PC-9 (cell line): ENCODE data around the gene AHSG. TPM values are rescaled to one million over a fixed set of nuclear protein-coding genes. Genes with fewer than 3 reads are reported as not detected.

ENCODE experiments used
- Bru-seq: library from RNA; stranded (reverse); fragments of 400-500 nt; gene quantifications from one replicate; lab custom pipeline; 2021; lab: Mats Ljungman, UMichigan
- BruChase-seq, 2 experiments: library from RNA; stranded (reverse); fragments of 400-500 nt; gene quantifications; one replicate each; lab custom pipeline; 2021; lab: Mats Ljungman, UMichigan
- BruUV-seq: library from RNA; stranded (reverse); fragments of 400-500 nt; replicated peaks from 2 replicates; lab custom pipeline; 2021; lab: Mats Ljungman, UMichigan
- CTCF ChIA-PET: fragments of 300-600 bp; sonication (Branson Sonifier 250); formaldehyde crosslinking; loops from one replicate; lab custom pipeline; 2022; ENCODE audit warnings: antibody characterized with exemption; lab: Charles Lee
- POLR2A ChIA-PET: fragments of 300-600 bp; sonication (Branson Sonifier 250); formaldehyde crosslinking; loops from one replicate; lab custom pipeline; 2022; ENCODE audit warnings: antibody characterized with exemption; ENCODE audit not compliant: unreplicated experiment; lab: Charles Lee
- DNase-seq, 2 experiments: peaks; one replicate each; pipeline versions ENCODE4 v3.0.0 to v3.0.0-alpha.2; 2015 to 2022; ENCODE audit warnings: mixed read lengths in 1 of 2
- H2AFZ ChIP-seq: fragments of 200-600 bp; sonication (generic); 2 replicates; pipeline ENCODE4 v1.8.1; 2017; ENCODE audit warnings: antibody characterized with exemption
- H3F3A ChIP-seq: fragments of 200-600 bp; sonication (generic); 2 replicates; pipeline ENCODE4 v1.8.1; 2017; ENCODE audit warnings: antibody characterized with exemption, mild to moderate bottlenecking, low read depth; ENCODE audit not compliant: insufficient read depth
- H3K27ac ChIP-seq: fragments of 200-600 bp; sonication (generic); 2 replicates; pipeline ENCODE4 v1.6.1; 2016; ENCODE audit warnings: mixed run types
- H3K27me3 ChIP-seq: fragments of 200-600 bp; sonication (generic); 2 replicates; pipeline ENCODE4 v1.6.1; 2016; ENCODE audit warnings: low read depth, mixed run types; ENCODE audit not compliant: insufficient read depth
- H3K36me3 ChIP-seq: fragments of 200-600 bp; sonication (generic); 2 replicates; pipeline ENCODE4 v1.6.1; 2016; ENCODE audit warnings: low read depth, mixed run types
- H3K4me1 ChIP-seq: fragments of 200-600 bp; sonication (generic); replicated peaks from 2 replicates; pipeline ENCODE4 v1.6.1; 2016; ENCODE audit warnings: mixed run types; ENCODE audit not compliant: insufficient read depth
- H3K4me2 ChIP-seq: fragments of 200-600 bp; sonication (generic); 2 replicates; pipeline ENCODE4 v1.6.1; 2017; ENCODE audit warnings: mixed run types
- H3K4me3 ChIP-seq: fragments of 200-600 bp; sonication (generic); 2 replicates; pipeline ENCODE4 v1.6.1; 2016; ENCODE audit warnings: mixed run types
- H3K79me2 ChIP-seq: fragments of 200-600 bp; sonication (generic); 2 replicates; pipeline ENCODE4 v1.6.1; 2017; ENCODE audit warnings: low read depth, mixed run types
- H3K9me2 ChIP-seq: fragments of 200-600 bp; sonication (generic); 2 replicates; pipeline ENCODE4 v1.8.1; 2017; ENCODE audit warnings: mild to moderate bottlenecking; ENCODE audit not compliant: insufficient read depth
- H3K9me3 ChIP-seq: fragments of 200-600 bp; sonication (generic); 2 replicates; pipeline ENCODE4 v1.8.1; 2016; ENCODE audit warnings: low read depth; ENCODE audit not compliant: insufficient read depth
- H4K20me1 ChIP-seq: fragments of 200-600 bp; sonication (generic); 2 replicates; pipeline ENCODE4 v1.8.1; 2017; ENCODE audit not compliant: insufficient read depth
- CTCF ChIP-seq: fragments of 200-600 bp; sonication (generic); conservative IDR thresholded peaks from 2 replicates; pipeline ENCODE4 v1.6.1; 2017; ENCODE audit warnings: mixed run types, antibody characterized with exemption, mild to moderate bottlenecking, moderate library complexity
- EZH2 ChIP-seq: fragments of 200-600 bp; sonication (generic); IDR thresholded peaks from 2 replicates; pipeline ENCODE4 v1.8.0; 2017; ENCODE audit warnings: antibody characterized with exemption, low read depth
- intact Hi-C: fragments of 100-400 bp; cut with micrococcal nuclease; formaldehyde crosslinking; loops from one replicate; pipeline ENCODE4 v1.10.0; 2022; ENCODE audit not compliant: unreplicated experiment
- long read RNA-seq: library from polyadenylated mRNA; stranded (forward); transcript quantifications from one replicate; pipeline ENCODE4 v2.0.0, GENCODE V29; 2022
- total RNA-seq: library from RNA; stranded (reverse); gene quantifications from 2 replicates; pipeline ENCODE4 v1.2.3, GENCODE V29; 2021

AHSG gene
- total RNA-seq, result not detected in 2 replicates
- percentile 8 among the genes with signal in this experiment for Bru-seq, nascent RNA
- BruChase-seq, experiment 1, labeled RNA remaining after a 2-hour chase, result percentile 11 among the genes with signal in this experiment
- percentile 14 among the genes with signal in this experiment for BruChase-seq, experiment 2, labeled RNA remaining after a 6-hour chase
- long read RNA-seq, result 0 reads

GRCh38 chr3:186612721-186613636, at the start of gene AHSG:
AHSG (plus strand) TSS chr3:186613060; CDS start chr3:186613142, 82 bp downstream.
- peaks cover 10% of the 10 kb centered on the region; the same call in 1 of the 2 replicates for H3F3A ChIP-seq
- TF ChIP-seq CTCF, result no peak
- no peak for TF ChIP-seq EZH2
- CTCF ChIA-PET, result interaction anchor here (0.6 to 2.5 kb wide), 3 partner anchors 140 to 208 kb away, joined by 3 to 11 read pairs (median 6); no protein-coding TSS in a partner anchor
- no peak within 1 kb of the TSS for H3K4me2 ChIP-seq
- no peaks in the 10 kb centered on the region for H3K79me2 ChIP-seq
- no peaks in the 10 kb centered on the region for H3K9me2 ChIP-seq
- POLR2A ChIA-PET, result no interaction called here
- intact Hi-C loops, result loop anchor here (10.0 kb wide), 2 partner anchors 322 to 1102 kb away; partner anchors contain the start of gene ST6GAL1
- no peak within 1 kb of the TSS for H3K27ac ChIP-seq
- no peaks in the 10 kb centered on the region for H3K36me3 ChIP-seq
- no peaks in the 10 kb centered on the region for H3K9me3 ChIP-seq
- no peak for DNase-seq
- H3K4me1 ChIP-seq, result peaks cover 16% of the 10 kb centered on the region
- H4K20me1 ChIP-seq, result no peaks in the 10 kb centered on the region
- no TSS peak for BruUV-seq
- H3K4me3 ChIP-seq, result no peak within 1 kb of the TSS
- no peaks in the 10 kb centered on the region for H3K27me3 ChIP-seq
- H2AFZ ChIP-seq, result no peak within 1 kb of the TSS

GRCh38 chr3:186564586-186564985, 48.3 kb upstream of the AHSG start:
- no TSS peak for BruUV-seq
- H3K79me2 ChIP-seq, result peaks cover 24% of the 10 kb centered on the region

More at GRCh38 chr3:186564586-186564985, 48.3 kb upstream of the AHSG start:
- POLR2A ChIA-PET, result no interaction called here
- no peak overlapping the region for H3K4me3 ChIP-seq
- no peak overlapping the region for H2AFZ ChIP-seq
- H3K36me3 ChIP-seq, result no peaks in the 10 kb centered on the region
- peaks cover 23% of the 10 kb centered on the region for H3K4me1 ChIP-seq
- CTCF ChIA-PET, result interaction anchor here (0.6 kb wide), 2 partner anchors 21 to 393 kb away, joined by 4 to 5 read pairs; no protein-coding TSS in a partner anchor
- no peak for DNase-seq
- no peaks in the 10 kb centered on the region for H4K20me1 ChIP-seq
- no peaks in the 10 kb centered on the region for H3K27me3 ChIP-seq
- intact Hi-C loops, result no loop called here
- H3K27ac ChIP-seq, result no peak overlapping the region
- H3K4me2 ChIP-seq, result no peak overlapping the region
- no peak for TF ChIP-seq CTCF
- TF ChIP-seq EZH2, result no peak
- no peaks in the 10 kb centered on the region for H3K9me2 ChIP-seq
- H3K9me3 ChIP-seq, result no peaks in the 10 kb centered on the region
- H3F3A ChIP-seq, result peaks cover 17% of the 10 kb centered on the region
